Measurements from ENCODE around the gene COPZ2. TPM values are rescaled to one million over a fixed set of nuclear protein-coding genes. Genes with fewer than 3 reads are reported as not detected.
"Not testable (repeated sequence)": the region's sequence is repeated elsewhere in the genome, so short reads cannot be mapped to it uniquely, and the experiment has no call there.

The COPZ2 gene
- total RNA-seq, 2 experiments from 2014 or later, result 0.47 to 0.88 TPM

- no peaks in the 10 kb centered on the region for H3K27me3 ChIP-seq (ENCODE audit: control insufficient read depth in 1 of 2, insufficient read depth in 2 of 2, low read length in 2 of 2)
- H3K9me3 ChIP-seq (ENCODE audit: control insufficient read depth in 1 of 2, insufficient read depth in 1 of 2, low read length in 2 of 2), result no peaks in the 10 kb centered on the region
- POLR2A ChIA-PET, result no interaction called here
- intact Hi-C loops (cut with DNase I, micrococcal nuclease), result no loop called here
- Mint-ChIP-seq H3K27me3 (no peaks in the 10 kb centered on the region), H3K27ac (no peak overlapping the region), H3K36me3 (ENCODE audit: low read depth) (peaks cover 62% of the 10 kb centered on the region), H3K4me1 (ENCODE audit: low read depth) (no peaks in the 10 kb centered on the region), H3K9me3 (no peaks in the 10 kb centered on the region), H3K4me3 (no peak overlapping the region)
- DNase-seq, result no peak
- peaks cover 49% of the 10 kb centered on the region for H3K36me3 ChIP-seq (ENCODE audit: insufficient read depth, low read length)
- no peak for TF ChIP-seq CTCF (IDR thresholded peaks at IDR 0.05)
- H3K27ac ChIP-seq (ENCODE audit: low read depth in 1 of 2, low read length in 2 of 2), result no peak overlapping the region
- no peak for ATAC-seq (ENCODE audit: poor library complexity)
- H3K4me1 ChIP-seq (ENCODE audit: insufficient read depth, low read length), result no peaks in the 10 kb centered on the region
- CTCF ChIA-PET, result no interaction called here
- no peak overlapping the region for H3K4me3 ChIP-seq (ENCODE audit: low read length)
Observed at GRCh38 chr17:48070195-48070594, 32.6 kb upstream of the COPZ2 start.

GRCh38 chr17:48068491-48068961 is 30.9 kb upstream of the COPZ2 start:
- ChIA-PET CTCF (interaction anchor here (0.6 to 2.2 kb wide), 5 partner anchors 22 to 48 kb away, joined by 3 to 14 read pairs (median 3); partner anchors contain the start of gene COPZ2), POLR2A (interaction anchor here (0.6 kb wide), 1 partner anchor 250 kb away, joined by 3 read pairs; no protein-coding TSS in a partner anchor)
- H3K27me3 Mint-ChIP-seq, result no peaks in the 10 kb centered on the region
- no peaks in the 10 kb centered on the region for H3K4me1 ChIP-seq (ENCODE audit: insufficient read depth, low read length)
- ATAC-seq (ENCODE audit: poor library complexity) (peak; percentile 51), DNase-seq (peak in 1 of 14 experiments; percentile 27)
- no peak overlapping the region for H3K4me3 Mint-ChIP-seq
- H3K36me3 Mint-ChIP-seq (ENCODE audit: low read depth), result peaks cover 62% of the 10 kb centered on the region
- H3K9me3 Mint-ChIP-seq, result no peaks in the 10 kb centered on the region
- H3K4me3 ChIP-seq (ENCODE audit: low read length), result no peak overlapping the region
- no peaks in the 10 kb centered on the region for H3K4me1 Mint-ChIP-seq (ENCODE audit: low read depth)
- H3K9me3 ChIP-seq (ENCODE audit: control insufficient read depth in 1 of 2, insufficient read depth in 1 of 2, low read length in 2 of 2), result no peaks in the 10 kb centered on the region
- peaks cover 48% of the 10 kb centered on the region for H3K36me3 ChIP-seq (ENCODE audit: insufficient read depth, low read length)
- no peak overlapping the region for H3K27ac Mint-ChIP-seq
- no peak overlapping the region for H3K27ac ChIP-seq (ENCODE audit: low read depth in 1 of 2, low read length in 2 of 2)
- intact Hi-C loops (cut with DNase I, micrococcal nuclease), result loop anchor here in 1 of 2 experiments (5.0 kb wide), 1 partner anchor 414 kb away; no protein-coding TSS in a partner anchor
- no peaks in the 10 kb centered on the region for H3K27me3 ChIP-seq (ENCODE audit: control insufficient read depth in 1 of 2, insufficient read depth in 2 of 2, low read length in 2 of 2)
- no peak for TF ChIP-seq CTCF (IDR thresholded peaks at IDR 0.05)

GRCh38 chr17:48067808-48068207 is 30.2 kb upstream of the COPZ2 start:
- H3K9me3 Mint-ChIP-seq; H3K4me1 ChIP-seq (ENCODE audit: insufficient read depth, low read length); H3K27me3 ChIP-seq (ENCODE audit: control insufficient read depth in 1 of 2, insufficient read depth in 2 of 2, low read length in 2 of 2); H3K27me3 Mint-ChIP-seq; H3K4me3 ChIP-seq (ENCODE audit: low read length); DNase-seq; H3K27ac ChIP-seq (ENCODE audit: low read depth in 1 of 2, low read length in 2 of 2); H3K4me3 Mint-ChIP-seq; POLR2A ChIA-PET; H3K9me3 ChIP-seq (ENCODE audit: control insufficient read depth in 1 of 2, insufficient read depth in 1 of 2, low read length in 2 of 2); H3K4me1 Mint-ChIP-seq (ENCODE audit: low read depth); H3K27ac Mint-ChIP-seq; ATAC-seq (ENCODE audit: poor library complexity): not testable (repeated sequence)
- peaks cover 58% of the 10 kb centered on the region for H3K36me3 Mint-ChIP-seq (ENCODE audit: low read depth)
- intact Hi-C loops (cut with DNase I, micrococcal nuclease), result loop anchor here in 1 of 2 experiments (5.0 kb wide), 1 partner anchor 414 kb away; no protein-coding TSS in a partner anchor
- CTCF ChIA-PET, result interaction anchor here (2.0 to 2.2 kb wide), 2 partner anchors 31 to 42 kb away, joined by 8 to 14 read pairs; partner anchors contain the start of gene COPZ2
- peaks cover 55% of the 10 kb centered on the region for H3K36me3 ChIP-seq (ENCODE audit: insufficient read depth, low read length)

Data from CD4-positive, alpha-beta T cell (primary cell).